SH-SY5Y (cell line): ENCODE measurements around the gene NOLC1.

Source experiments
- GATA2 ChIP-seq: IDR thresholded peaks from 2 replicates; pipeline ENCODE4 v1.6.1; 2011; ENCODE audit warnings: mild to moderate bottlenecking, low read depth, low read length
- GATA3 ChIP-seq: IDR thresholded peaks from 2 replicates; pipeline ENCODE4 v1.6.1; 2011; ENCODE audit warnings: low read depth, mild to moderate bottlenecking, low read length, moderate library complexity

The NOLC1 gene

DNA sequence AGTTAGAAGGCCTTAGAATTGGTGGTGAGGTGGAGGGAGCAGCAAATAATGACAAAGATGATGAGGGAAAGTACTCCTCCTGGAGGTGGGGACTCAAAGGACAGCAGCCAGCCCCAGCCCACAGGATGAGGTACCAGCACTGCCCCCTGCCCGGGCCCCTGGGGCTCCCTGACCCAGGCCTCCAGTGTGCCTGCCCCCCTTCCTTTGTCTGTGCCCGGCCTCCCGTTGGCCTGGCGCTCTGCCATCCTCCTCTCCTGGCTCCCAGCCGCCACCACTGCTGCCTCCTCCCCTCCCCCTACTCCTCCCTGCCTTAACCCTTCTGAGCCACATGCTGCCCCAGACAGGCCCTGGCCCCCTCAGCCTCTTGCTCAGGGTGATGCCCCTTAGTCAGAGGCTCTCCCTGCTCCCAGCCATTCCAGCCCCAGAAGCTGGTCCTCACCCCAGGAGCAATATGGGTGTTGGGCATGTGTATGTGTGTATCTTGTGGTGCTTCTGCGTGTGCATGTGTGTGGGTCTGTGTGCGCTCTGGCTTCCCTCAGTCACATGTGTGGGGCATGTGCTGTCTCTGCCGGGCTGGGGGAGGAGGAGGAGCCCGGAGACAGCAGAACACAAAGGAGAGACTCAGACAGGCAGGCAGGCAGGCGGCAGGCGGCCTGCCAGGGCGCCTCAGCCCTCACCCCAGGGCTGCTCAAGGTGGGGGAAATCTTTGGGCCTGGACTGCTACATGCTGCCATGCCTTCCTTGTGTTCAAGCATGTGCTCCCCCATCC is 34.6 kb upstream of the NOLC1 start:
- TF ChIP-seq GATA2 (no peak), GATA3 (no peak)

DNA sequence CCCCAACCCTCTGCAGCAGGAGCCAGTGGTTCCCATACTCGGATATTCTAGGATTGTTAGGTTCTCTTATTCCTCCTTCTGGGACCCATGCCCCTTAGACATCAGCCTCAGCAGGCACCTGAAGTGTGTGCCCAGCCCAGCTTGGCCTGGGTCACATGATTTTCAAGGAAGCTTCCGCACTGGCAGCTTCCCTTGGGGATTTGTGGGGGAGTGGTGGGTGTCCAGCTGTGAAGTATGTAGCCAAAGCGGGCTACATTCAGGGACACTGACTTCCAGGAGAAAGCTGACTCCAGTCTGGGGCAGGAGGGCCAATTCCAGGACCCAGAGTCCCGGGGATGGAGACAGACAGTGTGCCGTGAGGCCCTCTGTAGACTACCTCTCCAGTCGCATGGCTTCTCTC is 33.3 kb upstream of the NOLC1 start:
- TF ChIP-seq GATA3 (no peak), GATA2 (no peak)

DNA sequence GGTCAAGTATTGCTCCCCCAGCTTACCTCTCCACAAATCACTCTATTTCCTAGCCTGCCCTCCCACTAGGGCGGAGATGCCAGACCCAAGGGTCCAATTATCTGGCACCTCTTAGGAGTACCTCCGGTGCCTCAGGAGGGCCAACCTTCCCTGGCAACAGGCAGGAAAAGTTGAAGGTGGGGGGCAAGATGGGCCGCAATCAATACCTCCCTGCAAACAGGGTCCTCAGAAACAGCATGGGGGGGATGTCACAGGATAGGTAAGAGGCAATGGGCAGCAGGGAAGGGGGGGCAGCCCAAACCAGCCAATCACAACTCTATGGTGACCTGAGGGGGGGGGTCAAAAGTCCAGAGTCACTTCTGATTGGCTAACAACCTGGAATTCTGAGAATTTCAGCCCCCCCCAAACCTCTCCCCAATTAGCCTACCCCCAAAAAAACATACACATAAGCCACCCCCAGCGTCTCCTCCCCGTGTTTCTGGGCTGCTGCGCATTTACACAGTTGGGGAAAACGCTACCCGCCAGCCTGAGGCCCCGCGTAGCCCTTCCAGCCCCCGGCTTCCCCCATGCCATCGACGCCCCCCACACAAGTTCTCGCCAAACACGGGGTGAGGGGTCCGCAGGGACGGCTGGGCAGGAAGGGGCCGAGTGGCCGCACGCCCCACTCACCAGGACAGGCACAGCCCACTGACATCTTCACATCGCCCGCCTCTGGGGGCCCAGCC is 32.6 kb upstream of the NOLC1 start:
- TF ChIP-seq GATA2: no peak
- no peak for TF ChIP-seq GATA3

- TF ChIP-seq GATA2 (no peak), GATA3 (no peak)
Observed at GRCh38 chr10:102120142-102120990, 31.8 kb upstream of the NOLC1 start, which contains the start of gene LDB1. Gene LDB1, minus strand, starts transcription at chr10:102120368. Its CDS starts 258 bp downstream, at chr10:102120110.

DNA sequence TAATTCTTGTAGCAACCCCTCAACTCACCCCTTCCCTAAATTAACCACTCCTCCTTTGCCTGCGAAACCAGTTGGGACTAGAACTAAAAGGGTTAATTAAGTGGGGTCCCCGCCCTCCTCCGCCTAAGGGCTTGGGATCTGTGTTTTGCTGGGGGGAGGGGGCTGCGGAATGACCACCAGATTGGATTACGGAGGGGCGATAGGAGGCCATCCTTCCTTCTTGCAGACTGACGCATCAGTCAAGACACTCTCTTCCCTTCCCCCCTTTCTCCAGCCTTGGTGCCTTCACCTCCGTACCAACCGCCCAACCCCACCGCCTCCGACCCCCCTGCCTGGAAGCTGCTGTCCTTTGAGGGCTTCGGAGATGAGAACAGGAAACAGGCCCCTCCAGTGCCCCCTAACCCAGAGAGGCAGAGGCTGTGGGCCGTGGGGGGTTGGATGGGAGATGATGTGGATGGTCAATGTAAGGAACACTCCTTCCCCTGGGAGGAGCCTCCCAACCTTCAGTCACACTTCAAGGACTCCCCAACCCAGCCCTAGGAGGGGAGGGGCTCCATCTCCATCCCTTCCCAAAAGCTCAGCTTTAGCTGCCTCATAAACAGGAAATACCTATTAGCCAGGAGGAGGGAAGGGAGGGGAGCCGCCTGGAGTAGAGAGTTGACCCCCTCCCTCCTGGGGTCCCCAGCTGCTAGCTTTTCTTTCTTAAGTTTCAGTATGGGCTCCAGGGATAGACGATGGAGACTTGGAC is 31.0 kb upstream of the NOLC1 start:
- TF ChIP-seq GATA3 (no peak), GATA2 (no peak)

- TF ChIP-seq GATA2 (no peak), GATA3 (no peak)
Observed at GRCh38 chr10:102121739-102122372, 30.3 kb upstream of the NOLC1 start.

DNA sequence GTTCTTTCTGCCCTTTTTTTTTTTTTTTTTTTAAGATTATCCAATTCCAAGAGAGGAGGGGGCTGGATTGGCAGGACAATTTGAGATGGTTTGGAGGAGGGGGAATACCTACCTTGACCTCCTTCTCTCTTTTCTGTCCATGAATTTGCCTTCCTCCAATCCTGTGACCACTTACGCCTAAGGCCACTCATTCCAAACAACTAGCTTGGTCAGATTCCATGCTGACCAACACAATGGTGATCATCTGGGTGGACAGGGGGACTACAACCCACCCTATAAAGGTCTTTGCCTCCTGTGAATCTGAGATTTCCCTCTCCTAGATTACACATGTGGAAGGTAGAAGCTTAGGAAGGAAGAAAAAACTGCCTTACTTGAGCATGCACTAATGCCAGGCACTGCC is 29.7 kb upstream of the NOLC1 start:
- TF ChIP-seq GATA3 (no peak), GATA2 (no peak)

- TF ChIP-seq GATA3 (no peak), GATA2 (no peak)
Observed at GRCh38 chr10:102123223-102123622, 29.0 kb upstream of the NOLC1 start.

DNA sequence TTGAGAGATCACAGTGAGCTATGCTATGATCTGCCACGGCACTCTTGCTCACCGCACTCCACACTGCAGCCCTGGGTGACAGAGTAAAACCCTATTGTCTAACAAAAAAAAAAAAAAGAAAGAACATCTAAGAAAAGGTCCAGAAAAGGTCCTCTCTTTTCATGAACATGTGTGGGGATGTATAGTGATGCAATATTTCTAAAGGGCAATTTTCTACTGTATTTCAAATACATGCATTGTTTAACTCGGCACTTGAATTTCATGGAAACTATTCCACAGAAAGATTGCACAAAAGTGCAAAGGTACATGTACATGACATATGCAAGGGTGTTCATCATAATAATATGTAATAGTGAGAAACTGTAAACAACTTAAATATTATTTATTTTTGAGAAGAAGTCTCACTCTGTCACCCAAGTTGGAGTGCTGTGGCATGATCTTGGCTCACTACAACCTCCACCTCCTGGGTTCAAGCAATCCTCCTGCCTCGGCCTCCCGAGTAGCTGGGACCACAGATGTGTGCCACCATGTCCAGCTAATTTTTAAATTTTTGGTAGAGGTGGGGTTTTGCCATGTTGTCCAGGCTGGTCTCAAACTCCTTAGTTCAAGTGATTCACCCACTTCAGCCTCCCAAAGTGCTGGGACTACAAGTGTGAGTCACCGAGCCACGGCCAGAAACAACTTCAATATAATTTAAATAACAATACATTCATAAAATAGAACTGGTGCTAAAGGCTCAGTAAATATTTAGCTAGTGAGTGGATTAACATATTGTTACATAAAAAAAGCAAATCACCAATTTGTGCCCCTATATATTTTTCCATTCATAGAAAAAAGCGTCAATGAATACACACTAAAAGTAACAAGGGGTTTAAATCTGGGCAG is 20.7 kb upstream of the NOLC1 start:
- TF ChIP-seq GATA3: no peak

DNA sequence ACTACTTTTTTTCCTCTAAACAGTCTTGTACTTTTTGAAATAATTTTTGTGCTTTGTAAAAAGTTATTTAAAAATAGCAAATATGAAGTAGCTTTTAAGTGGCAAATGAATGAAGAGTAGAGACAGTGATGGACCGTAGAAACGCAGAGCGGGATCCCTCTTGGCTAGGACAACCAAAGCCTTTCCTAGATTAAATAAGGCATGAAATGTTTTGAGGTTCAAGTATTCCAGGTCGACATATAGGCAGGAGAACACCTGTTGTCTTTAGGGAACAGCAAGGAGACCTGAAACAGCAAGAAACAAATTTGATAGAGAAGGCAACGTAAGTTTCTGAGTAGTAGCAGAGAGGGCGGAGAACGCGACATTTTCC is 20.0 kb upstream of the NOLC1 start:
- no peak for TF ChIP-seq GATA3
- no peak for TF ChIP-seq GATA2

- no peak for TF ChIP-seq GATA2
- TF ChIP-seq GATA3: no peak
Observed at GRCh38 chr10:102132563-102133372, 19.4 kb upstream of the NOLC1 start, which contains the start of gene PPRC1. Gene PPRC1, plus strand, starts transcription at chr10:102133040. Its CDS starts 29 bp downstream, at chr10:102133069.
